SW480 (cell line): ENCODE measurements around the gene EPB41.

Source experiments
- DNase-seq: peaks from one replicate; pipeline ENCODE4 v3.0.0-alpha.2; 2016; ENCODE audit warnings: low spot score

EPB41 gene

GRCh38 chr1:28891256-28891655, 23.1 kb upstream of the EPB41 start:
- DNase-seq, result no peak

GRCh38 chr1:28893403-28894102, 20.8 kb upstream of the EPB41 start:
- DNase-seq, result no peak

- no peak for DNase-seq
Observed at GRCh38 chr1:28894785-28895184, 19.6 kb upstream of the EPB41 start.

GRCh38 chr1:28895896-28896608, 18.3 kb upstream of the EPB41 start:
- DNase-seq, result no peak

- DNase-seq, result no peak
Observed at GRCh38 chr1:28896609-28896986, 17.8 kb upstream of the EPB41 start.

GRCh38 chr1:28897789-28898188, 16.6 kb upstream of the EPB41 start:
- no peak for DNase-seq

GRCh38 chr1:28898405-28898881, 15.9 kb upstream of the EPB41 start:
- DNase-seq, result no peak

- DNase-seq, result no peak
Observed at GRCh38 chr1:28899267-28899666, 15.1 kb upstream of the EPB41 start.

GRCh38 chr1:28900562-28900961, 13.8 kb upstream of the EPB41 start:
- no peak for DNase-seq

- no peak for DNase-seq
Observed at GRCh38 chr1:28902738-28903137, 11.6 kb upstream of the EPB41 start.

GRCh38 chr1:28905921-28906666, 8.3 kb upstream of the EPB41 start:
- no peak for DNase-seq

GRCh38 chr1:28909198-28909597, 5.2 kb upstream of the EPB41 start:
- DNase-seq, result no peak

GRCh38 chr1:28910379-28911115, 3.8 kb upstream of the EPB41 start:
- DNase-seq, result no peak

GRCh38 chr1:28913786-28914227, 562 bp upstream of the EPB41 start:
- no peak for DNase-seq

- DNase-seq, result peak; percentile 52
Observed at GRCh38 chr1:28915031-28915895, 894 bp downstream of the EPB41 start.

GRCh38 chr1:28917757-28918118, 3.4 kb downstream of the EPB41 start:
- no peak for DNase-seq

GRCh38 chr1:28921286-28921869, 7.0 kb downstream of the EPB41 start:
- no peak for DNase-seq

- DNase-seq, result no peak
Observed at GRCh38 chr1:28925350-28925891, 11.1 kb downstream of the EPB41 start.

GRCh38 chr1:28926629-28927265, 12.4 kb downstream of the EPB41 start:
- peak; percentile 54 for DNase-seq

- no peak for DNase-seq
Observed at GRCh38 chr1:28927266-28927647, 12.9 kb downstream of the EPB41 start.
